CD4-positive, alpha-beta T cell treated with Interleukin-21 for 1 hour (primary cell): Measurements from ENCODE around the gene UNC13D.
A peak's percentile ranks its signal among the peaks of the same experiment; 100 is the strongest.
"Not testable (repeated sequence)": the region's sequence is repeated elsewhere in the genome, so short reads cannot be mapped to it uniquely, and the experiment has no call there.

Source experiments
- DNase-seq: peaks from one replicate; pipeline ENCODE4 v3.0.0-alpha.2; 2020

The UNC13D gene

DNA sequence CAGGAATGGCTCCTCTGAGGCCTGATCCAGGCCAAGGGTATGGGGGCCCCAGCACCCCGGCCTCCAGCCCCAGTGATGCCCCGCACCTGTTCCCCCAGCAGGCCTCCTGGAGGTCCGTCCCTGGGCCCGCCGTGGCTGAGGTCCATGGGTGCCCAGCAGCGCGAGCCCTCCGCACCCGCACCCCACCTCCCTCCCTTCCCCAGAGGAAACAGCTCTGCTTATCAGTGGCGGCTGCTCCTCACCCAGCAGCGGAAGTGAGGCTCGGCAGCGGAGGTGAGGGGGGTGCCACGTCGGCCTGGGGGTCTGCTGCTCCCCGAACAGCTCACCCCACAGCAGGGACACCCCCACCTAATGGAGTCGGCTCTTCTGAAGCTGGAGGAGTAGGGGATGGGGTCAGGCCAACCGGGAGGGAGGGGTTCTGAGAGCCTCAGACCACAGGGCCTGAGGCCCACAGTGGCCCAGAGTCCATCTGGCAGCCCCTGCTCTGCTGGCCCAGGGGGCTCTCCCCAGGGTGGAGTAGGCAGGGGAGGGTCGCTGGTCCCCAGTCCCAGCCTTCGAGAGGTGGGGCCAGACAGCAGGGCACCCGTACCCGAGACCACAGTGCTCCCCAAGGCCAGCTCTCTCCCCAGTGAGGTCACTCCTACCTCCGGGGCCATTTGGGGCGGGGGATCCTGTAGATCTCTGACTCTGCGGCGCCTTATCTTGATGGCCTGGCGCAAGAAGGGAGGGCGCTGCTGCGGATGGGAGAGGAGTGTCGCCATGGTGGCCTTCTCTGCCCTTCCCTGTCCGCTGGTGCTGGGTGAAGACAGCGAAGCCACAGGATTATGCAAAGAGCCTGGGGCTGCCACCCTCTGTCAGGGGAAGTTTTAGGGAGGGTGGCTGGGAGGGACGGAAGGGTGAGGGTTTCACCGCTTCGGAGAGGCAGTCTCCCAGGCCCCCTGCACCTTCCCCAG, at the start of gene UNC13D:
Gene UNC13D (minus strand): TSS at position 828 of the 953 bp plus-strand sequence. CDS start 67 bp downstream, at position 761.
- peak; percentile 74 for DNase-seq

DNA sequence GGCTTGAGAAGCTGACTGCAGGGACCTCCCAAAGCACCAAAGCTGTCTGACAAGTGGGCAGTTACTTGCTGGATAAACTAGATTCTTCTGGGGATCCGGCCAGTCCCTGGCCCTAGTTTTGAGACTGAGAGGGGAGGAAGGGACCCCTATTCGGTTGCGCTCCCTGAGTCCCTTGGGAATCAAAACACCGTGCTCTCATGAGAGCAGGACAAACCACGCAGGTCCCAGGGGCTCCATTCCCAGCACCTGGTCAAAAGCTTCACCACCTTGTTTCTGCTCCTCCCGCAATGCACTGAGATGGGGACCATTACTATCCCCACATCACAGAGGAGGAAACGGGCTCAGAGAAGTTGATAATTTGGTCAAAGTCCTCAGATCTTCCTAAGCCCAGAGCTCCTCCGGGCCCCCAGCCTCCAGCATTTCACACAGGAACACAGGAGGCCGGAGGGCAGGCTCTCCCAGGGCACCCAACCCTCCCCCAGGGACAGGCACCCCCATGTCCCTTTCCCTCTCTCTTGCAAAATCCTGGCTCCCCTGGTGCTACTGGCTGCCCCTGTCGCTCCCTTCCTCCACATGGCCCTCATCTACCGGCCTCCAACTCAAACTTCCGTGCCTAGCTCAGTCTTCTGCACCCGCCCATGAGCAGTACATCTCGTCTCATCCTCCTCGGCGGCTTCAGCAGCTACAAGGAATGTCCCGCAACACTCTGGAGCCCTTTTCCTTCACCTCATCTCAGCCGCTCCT, 49.3 kb upstream of the UNC13D start:
- DNase-seq: no peak

DNA sequence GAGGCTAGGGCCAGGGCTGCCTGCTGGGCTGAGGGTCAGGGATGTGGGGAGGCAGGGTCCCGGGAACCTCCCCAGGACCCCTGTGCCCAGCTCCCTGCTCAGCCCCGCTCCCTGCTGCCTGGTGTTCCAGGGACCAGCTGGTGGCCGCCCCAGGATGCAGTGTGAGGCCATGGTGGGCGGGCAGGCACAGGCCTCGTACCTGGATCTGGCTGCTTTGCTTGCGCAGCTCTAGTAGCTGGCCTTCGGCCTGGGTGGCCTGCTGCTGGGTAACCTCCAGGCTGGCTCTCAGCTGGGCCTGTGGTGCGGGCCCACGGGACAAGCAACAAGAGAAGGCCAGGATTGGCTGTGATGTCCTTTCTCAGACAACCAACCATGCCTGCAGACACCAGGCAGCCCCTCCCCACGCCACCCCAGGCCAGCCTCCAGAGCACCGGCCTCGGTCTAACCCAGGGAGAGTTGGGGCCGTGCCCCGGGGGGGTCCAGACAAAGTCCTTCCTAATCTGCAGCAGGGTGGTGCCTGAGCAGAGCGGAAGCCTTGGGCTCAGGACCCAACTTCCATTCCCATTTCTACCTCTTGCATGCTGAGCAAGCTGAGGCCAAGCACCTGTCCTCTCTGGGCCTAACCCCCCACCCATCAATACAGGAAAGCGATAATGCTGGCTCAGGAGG, 48.5 kb upstream of the UNC13D start:
- no peak for DNase-seq

DNA sequence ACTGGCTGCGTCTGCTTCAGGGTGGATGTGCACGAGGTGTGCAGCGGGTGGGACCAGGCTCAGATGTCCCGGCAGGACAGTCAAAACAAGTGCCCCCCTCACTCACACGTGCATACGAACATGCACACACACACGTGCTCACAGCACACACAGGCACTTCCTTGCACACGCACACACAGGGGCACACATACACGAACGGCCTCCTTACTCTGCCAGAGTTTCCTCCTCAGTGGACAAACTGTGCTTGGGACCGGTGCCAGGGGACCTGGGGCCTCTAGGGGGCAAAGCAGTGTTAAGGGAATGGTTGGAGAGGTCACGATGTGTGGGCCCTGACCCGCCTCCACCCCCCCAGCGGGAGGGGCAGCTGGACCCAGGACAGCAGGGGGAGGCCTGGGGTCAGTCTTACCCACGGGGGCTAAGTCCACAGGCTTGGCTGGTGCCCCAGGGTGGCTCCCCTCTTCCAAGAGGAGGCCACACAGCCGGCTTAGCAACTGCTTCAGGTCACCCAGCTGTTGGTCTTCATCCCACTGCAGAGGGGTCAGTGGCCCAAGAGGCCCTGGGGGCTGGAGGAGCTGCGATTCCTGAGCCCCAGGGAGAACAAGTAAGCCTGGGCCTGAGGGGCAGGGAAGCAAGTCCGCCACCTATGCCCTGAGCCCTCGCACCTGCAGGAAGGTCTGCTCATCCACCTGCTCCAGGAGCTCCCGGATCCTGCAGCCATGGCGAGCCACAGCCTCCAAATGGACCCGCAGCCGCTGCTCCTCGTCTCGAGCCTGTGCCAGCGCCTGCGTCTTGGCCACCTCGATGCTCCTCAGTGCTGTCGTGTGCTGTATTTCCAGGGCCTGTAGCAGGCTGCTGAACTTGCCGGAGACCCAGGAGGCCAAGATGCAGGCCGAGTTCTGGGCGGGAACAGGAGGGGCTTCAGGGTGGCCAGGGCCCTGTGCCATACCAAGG, 47.7 kb upstream of the UNC13D start:
- no peak for DNase-seq

DNA sequence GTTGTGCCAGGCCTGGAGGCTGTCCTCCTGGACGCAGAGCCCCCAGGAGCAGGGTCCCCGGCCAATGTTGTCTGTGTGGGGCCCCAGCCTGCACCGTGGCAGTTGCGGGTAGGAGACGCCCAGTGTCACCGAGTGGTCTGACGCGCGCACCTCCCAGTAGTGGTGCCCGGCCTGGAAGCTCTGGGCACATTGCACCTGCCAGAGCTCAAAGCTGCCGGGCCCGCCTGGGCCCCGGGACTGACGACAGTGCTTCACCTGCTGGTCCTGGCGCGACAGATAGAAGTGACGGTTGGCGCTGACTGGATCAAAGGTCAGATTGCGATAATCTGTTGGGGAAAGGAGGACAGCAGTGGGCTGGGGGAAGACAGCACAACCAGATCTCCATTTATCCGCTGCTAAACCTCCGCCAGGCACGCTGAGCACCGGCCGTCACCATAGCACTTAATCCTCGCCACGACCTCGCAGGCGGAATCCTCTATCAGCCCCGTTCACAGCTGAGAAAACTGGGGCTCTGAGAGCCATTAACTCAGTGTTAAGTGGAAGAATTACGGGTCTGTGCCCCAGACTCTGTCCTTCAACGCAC, 46.9 kb upstream of the UNC13D start:
- DNase-seq: no peak

DNA sequence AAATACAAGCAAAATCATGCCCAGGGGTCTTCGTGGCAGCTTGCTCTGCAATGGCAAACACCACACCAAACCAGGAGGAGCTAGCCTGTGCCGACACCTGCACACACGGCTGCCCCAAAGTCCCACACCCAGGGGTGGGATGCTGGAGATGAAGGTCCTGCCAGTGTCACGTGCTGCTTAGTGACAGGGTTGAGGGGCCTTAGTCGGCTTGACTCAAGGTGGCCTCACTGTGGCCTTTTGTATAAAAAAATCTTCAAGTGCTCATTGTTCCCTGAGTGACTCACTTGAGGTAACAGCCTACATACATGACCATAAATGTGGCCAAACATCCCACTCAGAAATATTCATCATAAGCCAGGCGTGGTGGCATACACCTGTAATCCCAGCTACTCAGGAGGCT, 45.2 kb upstream of the UNC13D start:
- no peak for DNase-seq

DNA sequence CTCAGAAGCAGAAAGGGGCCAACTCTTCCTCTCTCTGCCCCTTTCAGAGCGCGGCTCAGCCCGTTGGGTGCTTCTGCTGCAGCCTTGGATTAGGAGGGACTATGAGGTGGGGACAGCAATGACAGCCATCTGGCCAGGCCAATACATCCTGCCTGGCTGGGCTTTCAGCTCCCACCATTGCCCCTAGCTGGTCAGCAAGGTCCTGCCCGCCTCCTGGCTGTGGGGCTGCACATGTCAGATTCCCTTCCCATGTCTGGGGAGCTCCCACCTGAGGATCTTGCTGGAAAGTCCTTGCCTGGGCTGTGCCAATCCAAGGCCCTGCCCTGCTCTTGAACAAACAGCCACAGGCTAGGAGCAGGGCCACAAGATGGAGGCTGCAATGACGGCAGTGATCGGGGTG, 44.3 kb upstream of the UNC13D start:
- DNase-seq: no peak

DNA sequence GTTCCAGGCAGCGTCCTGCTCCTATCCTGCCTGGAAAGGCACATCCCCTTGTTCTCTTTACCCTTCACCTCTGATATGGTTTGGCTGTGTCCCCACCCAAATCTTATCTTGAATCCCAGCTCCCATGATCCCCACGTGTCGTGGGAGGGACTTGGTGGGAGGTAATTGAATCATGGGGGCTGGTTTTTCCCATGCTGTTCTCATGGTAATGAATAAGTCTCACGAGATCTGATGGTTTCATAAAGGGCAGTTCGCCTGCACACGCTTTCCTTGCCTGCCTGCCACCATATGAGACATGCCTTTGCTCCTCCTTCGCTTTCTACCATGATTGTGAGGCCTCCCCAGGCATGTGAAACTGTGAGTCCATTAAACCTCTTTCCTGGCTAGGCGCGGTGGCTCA, 41.7 kb upstream of the UNC13D start:
- not testable (repeated sequence) for DNase-seq

DNA sequence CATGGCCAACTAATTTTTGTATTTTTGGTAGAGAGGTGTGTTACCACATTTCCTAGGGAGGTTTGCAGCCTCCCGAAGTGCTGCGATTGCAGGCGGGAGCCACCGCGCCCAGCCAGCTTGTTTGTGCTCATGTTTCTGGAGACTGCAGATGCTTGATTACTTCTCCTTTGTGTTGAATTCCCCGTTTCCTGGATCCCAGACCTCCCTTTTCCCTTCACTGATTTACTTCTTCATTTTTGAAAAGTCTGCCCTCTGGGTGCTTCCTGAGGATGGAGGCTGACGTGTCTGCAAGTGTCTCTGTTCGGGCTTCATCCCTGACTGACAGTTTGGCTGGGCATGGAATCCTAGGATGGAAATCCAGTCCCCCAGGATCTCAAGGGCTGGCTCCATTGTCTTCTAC, 41.2 kb upstream of the UNC13D start:
- DNase-seq: no peak

DNA sequence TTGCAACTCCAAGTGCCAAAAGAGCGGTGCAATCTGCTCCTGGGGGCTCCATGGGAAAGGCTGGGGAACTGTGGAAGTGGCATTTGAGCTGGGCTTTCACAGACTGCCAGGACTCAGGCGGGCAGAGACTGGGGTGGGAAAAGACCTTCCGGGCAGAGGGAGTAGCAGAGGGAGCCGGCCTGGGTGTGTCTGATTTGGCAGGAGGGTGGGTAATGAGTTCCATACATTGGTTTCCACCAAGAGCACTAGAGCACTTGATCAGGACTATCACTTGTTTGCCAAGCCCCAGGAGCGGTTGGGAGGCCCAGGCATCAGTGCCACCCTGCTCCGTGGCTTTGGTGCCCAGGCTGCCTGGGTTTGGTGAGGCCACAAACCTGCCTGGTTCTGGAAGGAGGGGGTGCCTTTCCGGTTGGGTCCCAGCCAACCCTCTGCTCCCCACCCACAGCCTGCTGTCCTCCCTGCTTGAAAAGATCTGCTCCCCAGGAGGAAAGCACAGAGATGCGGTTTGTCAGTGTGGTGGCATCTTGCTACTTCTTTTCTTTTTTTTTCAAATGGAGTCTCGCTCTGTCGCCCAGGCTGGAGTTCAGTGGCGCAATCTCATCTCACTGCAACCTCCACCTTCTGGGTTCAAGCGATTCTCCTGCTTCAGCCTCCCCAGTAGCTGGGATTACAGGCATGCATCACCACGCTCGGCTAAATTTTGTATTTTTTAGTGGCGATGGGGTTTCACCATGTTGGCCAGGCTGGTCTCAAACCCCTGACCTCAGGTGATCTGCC, 37.7 kb upstream of the UNC13D start:
- DNase-seq: peak; percentile 45

DNA sequence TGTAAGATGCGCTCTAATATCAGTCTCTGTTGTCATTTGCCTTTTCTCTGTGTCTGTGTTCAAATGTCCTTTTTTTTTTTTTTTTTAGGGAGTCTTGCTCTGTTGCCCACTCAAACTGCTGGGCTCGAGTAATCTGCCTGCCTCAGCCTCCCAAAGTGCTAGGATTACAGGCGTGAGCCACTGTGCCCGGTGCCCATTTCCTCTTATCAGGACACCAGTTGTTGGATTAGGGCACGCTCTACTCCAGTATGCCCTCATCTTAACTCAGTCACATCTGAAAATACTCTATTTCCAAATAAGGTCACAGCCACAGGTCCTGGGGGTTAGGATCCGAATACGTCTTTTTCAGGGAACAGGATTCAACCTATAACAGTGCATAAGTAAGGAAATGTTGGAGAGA, 36.1 kb upstream of the UNC13D start:
- no peak for DNase-seq

DNA sequence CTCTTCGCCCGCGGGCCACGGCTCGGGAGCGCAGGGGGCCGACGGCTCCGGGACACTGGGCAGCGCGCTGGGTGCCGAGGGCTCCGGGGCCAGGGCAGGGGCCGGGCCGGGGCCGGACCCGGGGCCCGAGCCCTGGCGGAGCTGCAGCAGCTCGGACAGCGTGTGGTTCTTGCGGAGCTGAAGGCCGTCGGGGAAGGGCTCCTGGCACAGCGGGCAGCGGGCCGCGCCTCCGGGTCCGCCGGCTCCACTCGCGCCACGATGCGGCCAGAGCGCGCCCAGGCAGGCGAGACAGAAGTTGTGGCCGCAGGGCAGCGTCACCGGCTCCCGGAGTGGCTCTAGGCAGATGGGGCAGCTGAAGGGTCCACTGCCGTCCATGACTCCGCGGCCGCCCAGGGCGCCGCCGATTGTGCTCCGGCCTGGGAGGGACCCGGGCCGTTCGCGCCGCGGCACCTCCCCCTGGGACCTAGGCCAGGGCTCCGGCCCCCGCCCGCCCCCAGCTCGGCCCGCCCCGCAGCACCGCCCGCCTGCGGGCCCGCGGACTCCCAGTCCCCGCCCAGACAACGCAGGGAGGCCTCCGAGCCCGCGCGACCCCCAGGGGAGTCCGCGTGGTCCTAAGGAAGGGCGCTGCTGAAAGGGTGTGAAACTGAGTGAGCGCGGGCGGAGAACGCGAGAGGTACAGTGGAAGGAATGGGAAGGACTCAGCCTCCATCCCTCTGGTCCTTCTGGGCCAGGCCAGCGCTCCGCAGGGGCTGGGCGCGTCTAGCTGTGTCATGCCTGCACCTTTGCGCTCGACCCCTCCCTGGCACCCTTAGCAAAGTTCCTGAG, 34.2 kb upstream of the UNC13D start, which contains the start of gene TRIM47:
Gene TRIM47 (minus strand): TSS at position 408 of the 825 bp plus-strand sequence. CDS start 33 bp downstream, at position 375.
- DNase-seq: no peak

DNA sequence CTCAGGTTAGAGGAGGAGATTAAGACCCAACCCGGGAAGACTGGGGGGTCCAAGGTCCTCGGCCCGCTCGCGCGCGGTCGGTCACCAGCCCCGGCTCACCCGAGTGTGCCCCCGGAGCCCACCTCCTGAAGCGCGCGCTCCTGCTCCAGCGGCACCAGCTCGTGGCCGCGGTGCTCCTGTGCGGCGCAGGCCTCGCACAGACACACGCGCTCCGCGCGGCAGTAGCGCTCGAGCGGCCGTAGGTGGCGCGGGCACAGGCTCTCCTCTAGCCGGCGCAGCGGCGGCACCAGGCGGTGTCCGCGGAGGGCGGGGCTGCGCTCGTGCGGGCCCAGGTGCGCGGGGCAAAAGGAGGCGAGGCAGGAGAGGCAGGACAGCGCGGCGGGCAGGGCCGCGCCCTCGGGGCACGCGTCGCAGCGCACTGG, 33.6 kb upstream of the UNC13D start:
- peak; percentile 75 for DNase-seq

DNA sequence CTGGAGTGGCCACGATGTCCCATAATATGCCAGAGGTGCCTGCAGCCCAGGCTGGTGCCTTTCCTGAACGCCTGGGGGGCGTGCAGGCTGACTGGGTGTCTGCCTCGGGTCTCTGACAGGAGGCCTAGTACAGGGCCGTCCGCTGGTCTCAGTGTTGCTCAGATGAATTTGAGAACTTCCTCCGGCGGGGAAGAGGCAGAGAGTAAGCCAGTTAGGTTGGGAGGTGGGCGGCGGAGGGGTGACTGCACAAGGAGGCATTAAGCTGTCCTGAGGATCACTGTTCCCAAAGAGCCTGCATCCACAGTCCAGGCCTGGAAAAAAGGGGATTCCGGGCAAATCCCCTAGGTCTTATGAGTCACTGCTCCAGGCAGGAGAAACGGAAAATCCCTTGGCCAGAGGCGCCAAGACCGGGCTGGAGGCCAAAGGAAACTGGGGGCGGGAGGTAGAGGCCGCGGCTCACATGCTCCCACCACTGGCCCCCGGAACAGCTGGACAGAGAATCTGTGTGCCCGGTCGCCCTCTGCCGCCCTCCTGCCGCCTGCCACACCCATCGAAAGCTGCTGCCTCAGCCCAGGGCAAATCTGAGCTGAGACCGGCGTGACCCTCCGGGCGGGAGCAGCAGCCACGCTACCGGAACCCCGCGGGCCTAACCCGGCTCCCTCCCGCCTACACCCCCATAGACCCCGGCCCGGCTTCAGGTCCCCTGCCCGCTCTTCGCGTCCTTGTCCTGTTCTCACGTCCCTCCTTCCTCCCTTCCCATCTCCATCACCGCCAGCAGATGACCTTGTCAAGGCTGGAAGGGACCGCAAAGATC, 32.9 kb upstream of the UNC13D start:
- DNase-seq: no peak

DNA sequence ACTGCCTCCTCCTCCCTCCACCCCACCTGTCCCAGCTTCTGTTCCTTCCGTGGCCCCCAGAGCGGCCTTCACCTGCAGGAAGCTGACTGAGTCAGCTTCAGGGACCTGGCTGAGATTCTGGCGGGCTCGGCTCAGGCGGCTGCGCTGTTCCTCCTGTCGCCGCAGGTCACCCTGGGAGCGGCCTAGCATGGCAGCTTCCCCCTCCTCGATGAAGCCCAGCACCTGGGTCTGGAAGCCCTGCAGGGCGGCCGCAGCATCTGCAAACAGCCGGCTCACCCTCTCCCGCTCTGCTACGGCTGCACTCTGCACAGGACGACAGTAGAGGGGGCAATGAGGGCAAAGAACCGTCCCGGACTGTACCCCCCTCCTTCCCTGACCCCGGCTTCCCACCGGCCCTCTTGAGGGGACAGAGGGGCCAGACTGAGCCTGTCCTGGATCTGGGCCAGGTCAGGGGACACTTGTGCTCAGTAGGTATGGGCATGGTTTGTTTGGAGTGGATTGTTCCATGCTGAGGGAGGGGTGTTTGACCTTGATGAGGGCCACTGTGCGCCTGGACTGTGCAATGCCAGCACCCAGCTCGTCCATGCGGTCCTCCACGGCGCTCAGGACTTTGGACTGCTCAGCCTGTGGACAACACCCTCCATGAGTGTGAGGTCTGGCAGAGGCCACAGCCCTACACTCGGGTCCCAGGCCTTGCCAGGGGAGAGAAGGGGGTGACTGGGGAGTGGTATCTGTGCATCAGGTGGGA, 32.2 kb upstream of the UNC13D start:
- peak; percentile 83 for DNase-seq

DNA sequence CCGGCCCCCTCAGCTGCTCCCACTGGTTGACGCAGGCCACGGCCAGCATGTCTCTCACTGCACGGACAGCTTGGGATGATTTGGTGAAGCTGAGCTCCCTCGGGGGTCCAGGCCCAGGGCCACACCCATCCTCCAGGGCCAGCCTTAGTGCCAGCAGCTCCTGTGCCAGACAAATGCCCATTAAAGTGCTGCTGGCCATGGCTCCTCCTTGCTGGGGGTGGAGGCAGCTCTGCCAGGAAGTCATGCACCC, 31.7 kb upstream of the UNC13D start:
- DNase-seq: no peak

DNA sequence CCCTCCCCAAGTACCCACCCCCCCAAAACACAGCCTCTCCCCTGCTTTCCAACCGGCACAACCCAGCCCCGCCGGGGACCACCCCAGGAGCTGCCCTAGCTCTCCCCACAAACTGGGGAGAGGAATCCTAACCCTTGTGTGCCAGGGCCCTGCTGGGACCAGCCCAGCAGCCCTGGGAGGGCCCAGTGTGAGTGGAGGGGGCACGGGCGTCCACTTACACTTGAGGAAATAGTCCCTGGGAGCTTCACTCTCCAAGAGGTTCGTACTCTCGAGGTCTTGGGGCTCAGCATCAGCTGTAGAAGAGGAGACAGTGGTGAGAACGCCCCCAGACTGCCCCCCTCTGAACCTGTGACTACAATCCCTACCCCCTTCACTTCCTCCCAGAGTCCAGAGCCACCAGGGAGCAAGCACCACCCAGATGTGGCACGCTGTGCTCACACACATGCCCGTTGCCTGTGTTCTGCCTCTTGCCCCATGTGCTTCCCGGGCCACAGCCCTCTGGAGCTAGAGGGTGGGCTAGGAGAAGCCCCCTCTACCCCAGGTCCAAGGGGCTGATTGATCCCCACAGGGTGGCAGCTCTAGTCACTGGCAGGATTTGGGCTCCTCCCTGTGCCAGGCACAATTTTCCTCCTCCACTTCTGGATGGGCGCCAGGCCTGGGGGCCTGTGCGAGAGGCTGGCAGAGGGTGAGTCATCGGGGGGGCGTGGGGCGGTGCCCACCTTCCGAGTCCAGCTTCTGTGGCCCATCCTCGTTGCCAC, 31.2 kb upstream of the UNC13D start:
- no peak for DNase-seq
